DND-41 (cell line): ENCODE data around the gene SECISBP2.

Experiments
- ATAC-seq: fragments of 200-7000 bp; cut with Tn5 transposase; 3 replicates; pipeline ENCODE4 v1.9.1; 2021; ENCODE audit warnings: low read depth; ENCODE audit not compliant: insufficient read depth
- DNase-seq: peaks from one replicate; pipeline ENCODE4 v3.0.0-alpha.2; 2020
- H2AFZ ChIP-seq: 2 replicates; pipeline ENCODE4 v1.6.0; 2012; ENCODE audit warnings: low read depth, low read length
- H3K27ac ChIP-seq: 2 replicates; pipeline ENCODE4 v1.5.1; 2012; ENCODE audit warnings: low read length, inconsistent platforms
- H3K27me3 ChIP-seq: fragments of 200-600 bp; sonication (generic); 2 replicates; pipeline ENCODE4 v1.6.0; 2012; ENCODE audit warnings: low read length, mild to moderate bottlenecking, inconsistent platforms; ENCODE audit not compliant: insufficient read depth, poor library complexity
- H3K36me3 ChIP-seq: 2 replicates; pipeline ENCODE4 v1.5.1; 2012; ENCODE audit warnings: low read length, inconsistent platforms; ENCODE audit not compliant: insufficient read depth
- H3K4me1 ChIP-seq: 2 replicates; pipeline ENCODE4 v1.5.1; 2012; ENCODE audit warnings: mild to moderate bottlenecking, low read length; ENCODE audit not compliant: insufficient read depth
- H3K4me2 ChIP-seq: 2 replicates; pipeline ENCODE4 v1.6.0; 2012; ENCODE audit warnings: mild to moderate bottlenecking, moderate library complexity, low read length, inconsistent platforms; ENCODE audit not compliant: insufficient read depth
- H3K4me3 ChIP-seq, 2 experiments: fragments of 200-600 bp in 1 of 2; shearing (Covaris generic) in 1 of 2; 2 replicates each; pipeline ENCODE4 v1.5.1; 2012 to 2016; ENCODE audit warnings: inconsistent platforms in 2 of 2, low read length in 2 of 2, mild to moderate bottlenecking in 2 of 2, low read depth in 1 of 2, moderate library complexity in 1 of 2
- H3K79me2 ChIP-seq: 2 replicates; pipeline ENCODE4 v1.6.0; 2012; ENCODE audit warnings: low read length, inconsistent platforms; ENCODE audit not compliant: insufficient read depth
- H3K9ac ChIP-seq: 2 replicates; pipeline ENCODE4 v1.6.0; 2012; ENCODE audit warnings: low read depth, mild to moderate bottlenecking, inconsistent platforms, low read length, moderate library complexity
- H3K9me3 ChIP-seq: 2 replicates; pipeline ENCODE4 v1.5.1; 2012; ENCODE audit warnings: low read length, moderate library complexity, mild to moderate bottlenecking, inconsistent platforms; ENCODE audit not compliant: insufficient read depth, severe bottlenecking
- H4K20me1 ChIP-seq: 2 replicates; pipeline ENCODE4 v1.6.0; 2012; ENCODE audit warnings: low read length; ENCODE audit not compliant: insufficient read depth
- EZH2 ChIP-seq: IDR thresholded peaks from 3 replicates; pipeline ENCODE4 v1.6.1; 2012; ENCODE audit warnings: borderline replicate concordance, low read depth, mild to moderate bottlenecking, moderate library complexity, low read length, inconsistent platforms; ENCODE audit not compliant: severe bottlenecking
- TF ChIP-seq, protein P1 (sequence below): IDR thresholded peaks from 2 replicates; pipeline ENCODE4 v1.5.1; 2012; ENCODE audit warnings: borderline replicate concordance, low read length, moderate library complexity, mild to moderate bottlenecking; ENCODE audit not compliant: poor library complexity, severe bottlenecking; ENCODE audit errors: extremely low read depth

The SECISBP2 gene

DNA sequence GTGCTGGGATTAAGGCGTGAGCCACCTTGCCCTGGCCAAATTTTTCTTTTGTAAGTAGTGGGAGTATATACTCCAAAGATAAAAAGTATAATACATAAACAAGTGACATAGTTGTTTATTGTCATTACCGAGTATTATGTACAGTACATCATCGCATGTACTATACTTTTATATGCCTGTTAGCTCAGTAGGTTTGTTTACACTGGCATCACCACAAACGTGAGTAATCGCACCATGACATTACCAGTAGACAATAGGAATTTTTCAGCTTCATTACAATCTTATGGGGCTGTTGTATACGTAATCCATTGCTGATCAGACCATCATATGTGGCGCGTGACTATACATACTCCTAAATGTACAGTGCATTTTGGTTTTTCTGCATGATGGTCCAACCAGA is 9.8 kb downstream of the SECISBP2 start:
- H4K20me1 ChIP-seq = peaks cover 10% of the 10 kb centered on the region
- H3K4me2 ChIP-seq = no peak overlapping the region
- H3K4me1 ChIP-seq = no peaks in the 10 kb centered on the region
- peaks cover 80% of the 10 kb centered on the region for H3K36me3 ChIP-seq
- H3K27ac ChIP-seq = no peak overlapping the region
- DNase-seq (no peak), ATAC-seq (no peak)
- no peak overlapping the region for H2AFZ ChIP-seq
- H3K9ac ChIP-seq = no peak overlapping the region
- no peaks in the 10 kb centered on the region for H3K27me3 ChIP-seq
- TF ChIP-seq, protein P1, sequence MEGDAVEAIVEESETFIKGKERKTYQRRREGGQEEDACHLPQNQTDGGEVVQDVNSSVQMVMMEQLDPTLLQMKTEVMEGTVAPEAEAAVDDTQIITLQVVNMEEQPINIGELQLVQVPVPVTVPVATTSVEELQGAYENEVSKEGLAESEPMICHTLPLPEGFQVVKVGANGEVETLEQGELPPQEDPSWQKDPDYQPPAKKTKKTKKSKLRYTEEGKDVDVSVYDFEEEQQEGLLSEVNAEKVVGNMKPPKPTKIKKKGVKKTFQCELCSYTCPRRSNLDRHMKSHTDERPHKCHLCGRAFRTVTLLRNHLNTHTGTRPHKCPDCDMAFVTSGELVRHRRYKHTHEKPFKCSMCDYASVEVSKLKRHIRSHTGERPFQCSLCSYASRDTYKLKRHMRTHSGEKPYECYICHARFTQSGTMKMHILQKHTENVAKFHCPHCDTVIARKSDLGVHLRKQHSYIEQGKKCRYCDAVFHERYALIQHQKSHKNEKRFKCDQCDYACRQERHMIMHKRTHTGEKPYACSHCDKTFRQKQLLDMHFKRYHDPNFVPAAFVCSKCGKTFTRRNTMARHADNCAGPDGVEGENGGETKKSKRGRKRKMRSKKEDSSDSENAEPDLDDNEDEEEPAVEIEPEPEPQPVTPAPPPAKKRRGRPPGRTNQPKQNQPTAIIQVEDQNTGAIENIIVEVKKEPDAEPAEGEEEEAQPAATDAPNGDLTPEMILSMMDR = no peak
- TF ChIP-seq EZH2 = no peak
- H3K79me2 ChIP-seq = peaks cover 41% of the 10 kb centered on the region
- no peak overlapping the region for H3K4me3 ChIP-seq
- H3K9me3 ChIP-seq = no peaks in the 10 kb centered on the region

DNA sequence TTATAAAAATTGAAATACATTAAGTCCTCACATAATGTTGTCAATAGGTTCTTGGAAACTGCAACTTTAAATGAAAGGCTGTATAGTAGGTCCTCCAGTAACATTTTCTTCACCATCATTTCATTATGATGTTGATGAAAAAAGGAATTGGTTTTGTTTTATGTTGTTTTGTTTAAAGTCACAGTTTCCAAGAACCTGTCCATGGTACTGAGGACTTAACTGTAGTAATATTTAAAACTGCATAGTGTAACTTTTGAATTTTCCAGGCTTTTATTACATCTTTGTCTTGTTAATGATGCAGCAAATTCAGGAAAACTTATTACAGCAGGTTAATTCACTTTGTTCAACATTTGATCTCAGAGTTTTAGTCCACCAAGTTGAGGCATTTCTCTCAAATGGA is 11.6 kb downstream of the SECISBP2 start:
- Histone ChIP-seq H3K27me3 (no peaks in the 10 kb centered on the region), H2AFZ (no peak overlapping the region), H3K27ac (no peak overlapping the region), H3K9me3 (no peaks in the 10 kb centered on the region), H3K9ac (no peak overlapping the region), H4K20me1 (peaks cover 2% of the 10 kb centered on the region; the same call in 1 of the 2 replicates), H3K36me3 (peaks cover 87% of the 10 kb centered on the region), H3K4me1 (no peaks in the 10 kb centered on the region), H3K4me3 (no peak overlapping the region), H3K4me2 (no peak overlapping the region), H3K79me2 (peaks cover 22% of the 10 kb centered on the region)
- DNase-seq = no peak
- TF ChIP-seq EZH2 = no peak
- TF ChIP-seq, protein P1 = no peak
- ATAC-seq = no peak

DNA sequence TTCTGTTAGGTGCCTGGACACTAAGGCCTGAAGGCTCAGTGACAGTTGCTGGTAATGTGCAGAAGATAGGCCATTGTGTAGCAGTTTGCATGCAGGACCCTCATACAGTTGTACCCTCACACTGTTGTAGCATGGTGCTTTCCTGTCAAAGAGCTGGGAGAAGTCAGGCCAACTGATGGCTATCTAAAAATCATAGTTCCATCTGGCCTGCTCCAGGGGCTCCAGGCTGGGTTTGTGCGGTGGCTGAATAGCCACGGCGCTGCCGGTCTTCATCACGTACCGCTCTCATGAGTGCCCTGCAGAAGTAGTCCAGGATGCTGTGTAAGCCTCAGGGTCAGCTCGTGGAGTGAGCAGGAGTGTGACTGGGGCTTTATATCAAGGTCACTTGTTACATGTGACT is 12.2 kb downstream of the SECISBP2 start:
- TF ChIP-seq EZH2 = no peak
- TF ChIP-seq, protein P1 = no peak

DNA sequence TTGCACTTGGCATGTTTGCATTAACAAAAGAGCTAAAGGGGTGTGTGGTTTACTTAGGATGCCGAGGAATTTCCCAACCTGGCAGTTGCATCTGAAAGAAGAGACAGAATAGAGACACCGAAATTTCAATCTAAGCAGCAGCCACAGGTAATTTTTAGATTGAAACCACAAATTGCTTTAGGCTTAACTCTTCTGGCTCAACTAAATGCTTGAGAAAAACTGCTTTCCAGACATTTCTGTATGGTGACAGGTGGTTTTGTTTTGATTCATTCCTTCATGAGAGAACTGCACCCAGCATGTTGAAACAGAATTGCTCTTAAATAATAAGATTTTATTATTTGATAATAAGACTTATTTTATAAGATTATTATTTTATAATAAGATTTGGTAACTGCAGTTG is 21.5 kb downstream of the SECISBP2 start:
- Histone ChIP-seq H3K4me1 (no peaks in the 10 kb centered on the region), H2AFZ (no peak overlapping the region), H3K4me3 (no peak overlapping the region), H3K9ac (no peak overlapping the region), H3K27me3 (no peaks in the 10 kb centered on the region), H3K4me2 (no peak overlapping the region), H3K36me3 (peaks cover 89% of the 10 kb centered on the region), H3K27ac (no peak overlapping the region), H3K9me3 (no peaks in the 10 kb centered on the region), H3K79me2 (no peaks in the 10 kb centered on the region; the same call in 1 of the 2 replicates), H4K20me1 (no peaks in the 10 kb centered on the region)
- ATAC-seq (no peak), DNase-seq (no peak)
- TF ChIP-seq, protein P1 = no peak
- no peak for TF ChIP-seq EZH2

More for the DNA sequence above, 12.2 kb downstream of the SECISBP2 start:
- ATAC-seq (no peak), DNase-seq (no peak)
- H2AFZ ChIP-seq = no peak overlapping the region
- no peaks in the 10 kb centered on the region for H4K20me1 ChIP-seq
- no peak overlapping the region for H3K4me3 ChIP-seq
- H3K4me1 ChIP-seq = no peaks in the 10 kb centered on the region
- no peak overlapping the region for H3K9ac ChIP-seq
- H3K27ac ChIP-seq = no peak overlapping the region
- H3K4me2 ChIP-seq = no peak overlapping the region
- H3K27me3 ChIP-seq = no peaks in the 10 kb centered on the region
- H3K9me3 ChIP-seq = no peaks in the 10 kb centered on the region
- peaks cover 89% of the 10 kb centered on the region for H3K36me3 ChIP-seq
- H3K79me2 ChIP-seq = peaks cover 16% of the 10 kb centered on the region
